HepG2 (cell line): ENCODE data around the gene ELOVL2. TPM values are rescaled to one million over a fixed set of nuclear protein-coding genes. Genes with fewer than 3 reads are reported as not detected.

ENCODE experiments used
- ARNT ChIP-seq: fragments of 450-650 bp; IDR thresholded peaks from 2 replicates; pipeline ENCODE4 v1.6.1; 2017
- BRD4 ChIP-seq: sonication (generic); formaldehyde crosslinking; IDR thresholded peaks from 2 replicates; pipeline ENCODE4 v1.4.0; 2020; ENCODE audit warnings: missing genetic modification reagents
- CHD4 ChIP-seq: fragments of 200-600 bp; sonication (generic); IDR thresholded peaks from 2 replicates; pipeline ENCODE4 v1.7.0; 2017; ENCODE audit warnings: mild to moderate bottlenecking, low read length, borderline replicate concordance
- GZF1 ChIP-seq: sonication (generic); formaldehyde crosslinking; IDR thresholded peaks from 2 replicates; pipeline ENCODE4 v1.5.1; 2020; ENCODE audit warnings: mild to moderate bottlenecking, missing genetic modification reagents
- JUNB ChIP-seq: sonication (generic); formaldehyde crosslinking; IDR thresholded peaks from 2 replicates; pipeline ENCODE4 v1.8.0; 2022; ENCODE audit warnings: missing genetic modification reagents, mild to moderate bottlenecking, borderline replicate concordance
- MAFK ChIP-seq, 2 experiments: IDR thresholded peaks in 1 of 2; conservative IDR thresholded peaks in 1 of 2; 2 replicates each; pipeline ENCODE4 v1.6.1; 2011; ENCODE audit warnings: improper control_type of control experiment in 2 of 2, low read length in 2 of 2
- NR2C2 ChIP-seq: sonication (generic); formaldehyde crosslinking; IDR thresholded peaks from 2 replicates; pipeline ENCODE4 v1.4.0; 2020; ENCODE audit warnings: missing genetic modification reagents, mild to moderate bottlenecking, moderate library complexity, borderline replicate concordance
- PLRG1 ChIP-seq: fragments of 450-650 bp; conservative IDR thresholded peaks from 2 replicates; pipeline ENCODE4 v1.6.1; 2016
- POLR2AphosphoS5 ChIP-seq: IDR thresholded peaks from 2 replicates; pipeline ENCODE4 v1.6.1; 2012; ENCODE audit warnings: low read depth, low read length
- SIN3A ChIP-seq: IDR thresholded peaks from 2 replicates; pipeline ENCODE4 v1.6.1; 2011; ENCODE audit warnings: low read depth, mild to moderate bottlenecking, control low read depth, low read length, borderline replicate concordance
- SMAD9 ChIP-seq: sonication (generic); formaldehyde crosslinking; IDR thresholded peaks from 2 replicates; pipeline ENCODE4 v1.5.1; 2020; ENCODE audit warnings: mild to moderate bottlenecking, missing genetic modification reagents
- SP5 ChIP-seq: IDR thresholded peaks from 2 replicates; pipeline ENCODE4 v1.6.1; 2016; ENCODE audit warnings: low read depth, borderline replicate concordance
- YY1 ChIP-seq: IDR thresholded peaks from 2 replicates; pipeline ENCODE4 v1.6.1; 2011; ENCODE audit warnings: low read length, low read depth, moderate library complexity, mild to moderate bottlenecking; ENCODE audit not compliant: insufficient read depth, insufficient replicate concordance
- ZBTB3 ChIP-seq: sonication (generic); formaldehyde crosslinking; IDR thresholded peaks from 2 replicates; pipeline ENCODE4 v1.4.0; 2020; ENCODE audit warnings: low read depth, mild to moderate bottlenecking, moderate library complexity, missing genetic modification reagents, borderline replicate concordance
- ZNF251 ChIP-seq: sonication (generic); formaldehyde crosslinking; IDR thresholded peaks from 2 replicates; pipeline ENCODE4 v1.9.0; 2021; ENCODE audit warnings: mild to moderate bottlenecking, missing genetic modification reagents
- ZNF547 ChIP-seq: sonication (generic); formaldehyde crosslinking; IDR thresholded peaks from 2 replicates; pipeline ENCODE4 v1.5.1; 2020; ENCODE audit warnings: mild to moderate bottlenecking, missing genetic modification reagents
- ZNF552 ChIP-seq: sonication (generic); formaldehyde crosslinking; IDR thresholded peaks from 2 replicates; pipeline ENCODE4 v1.9.0; 2022; ENCODE audit warnings: missing genetic modification reagents, mild to moderate bottlenecking, borderline replicate concordance
- ZNF782 ChIP-seq: sonication (generic); formaldehyde crosslinking; IDR thresholded peaks from 2 replicates; pipeline ENCODE4 v1.4.0; 2020; ENCODE audit warnings: missing genetic modification reagents, mild to moderate bottlenecking, borderline replicate concordance
- ZZZ3 ChIP-seq: sonication (generic); formaldehyde crosslinking; IDR thresholded peaks from 2 replicates; pipeline ENCODE4 v1.4.0; 2020; ENCODE audit warnings: missing genetic modification reagents, mild to moderate bottlenecking, borderline replicate concordance
- polyA plus RNA-seq, 8 experiments: library from polyadenylated mRNA; depleted of rRNA in 3 of 8; stranded (reverse) in 7 of 8; unstranded in 1 of 8; fragments of >200 nt; fragmentation: Illumina TruSeq in 4 of 8; extraction: Trizol in 4 of 8; gene quantifications; 2 replicates each; pipeline versions ENCODE4 v1.2.1 to v1.2.3, GENCODE V29; 2011 to 2016; ENCODE audit warnings: low read depth in 4 of 8, missing spikeins in 1 of 8, mixed read lengths in 1 of 8; ENCODE audit not compliant: insufficient read depth in 1 of 8
- total RNA-seq, 5 experiments: library from RNA; depleted of rRNA; stranded (reverse); fragments of >200 nt; fragmentation: Illumina TruSeq; extraction: Trizol; gene quantifications; 2 replicates each; pipeline ENCODE4 v1.2.3, GENCODE V29; 2016; ENCODE audit warnings: low read depth in 1 of 5
- TF ChIP-seq, protein P1 (sequence below): sonication (generic); formaldehyde crosslinking; IDR thresholded peaks from 2 replicates; pipeline ENCODE4 v1.4.0; 2020; ENCODE audit warnings: missing genetic modification reagents
- TF ChIP-seq, protein P2 (sequence below): sonication (generic); formaldehyde crosslinking; IDR thresholded peaks from 2 replicates; pipeline ENCODE4 v1.4.0; 2020; ENCODE audit warnings: mild to moderate bottlenecking, missing genetic modification reagents
- TF ChIP-seq, protein P3 (sequence below): fragments of 450-650 bp; IDR thresholded peaks from 2 replicates; pipeline ENCODE4 v1.6.1; 2017
- TF ChIP-seq, protein P4 (sequence below): sonication (generic); formaldehyde crosslinking; IDR thresholded peaks from 2 replicates; pipeline ENCODE4 v1.5.0; 2020; ENCODE audit warnings: missing genetic modification reagents, mild to moderate bottlenecking, borderline replicate concordance

Gene ELOVL2
- total and polyA plus RNA-seq, 2 of the 13 experiments (the other 11 are each of a cell fraction or from before 2014, with no cell fraction given) = 43.6 to 65.4 TPM

DNA sequence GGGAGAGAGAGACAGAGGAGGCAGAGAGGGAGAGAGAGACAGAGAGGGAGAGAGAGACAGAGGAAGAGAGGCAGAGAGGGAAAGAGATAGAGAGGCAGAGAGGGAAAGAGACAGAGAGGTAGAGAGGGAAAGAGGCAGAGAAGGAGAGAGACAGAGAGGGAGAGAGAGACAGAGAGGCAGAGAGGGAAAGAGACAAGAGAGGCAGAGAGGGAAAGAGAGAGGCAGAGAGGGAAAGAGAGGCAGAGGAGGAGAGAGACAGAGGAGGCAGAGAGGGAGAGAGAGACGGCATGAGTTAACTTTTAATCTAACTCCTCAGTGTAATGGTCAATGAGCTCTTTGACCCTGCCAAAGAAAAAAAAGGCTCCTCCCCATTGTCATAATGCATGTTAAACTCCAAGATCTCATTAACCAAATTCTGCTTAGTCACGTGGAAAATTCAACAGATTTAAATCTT lies 7.1 kb downstream of the ELOVL2 start (continued):
- TF ChIP-seq, protein P1, sequence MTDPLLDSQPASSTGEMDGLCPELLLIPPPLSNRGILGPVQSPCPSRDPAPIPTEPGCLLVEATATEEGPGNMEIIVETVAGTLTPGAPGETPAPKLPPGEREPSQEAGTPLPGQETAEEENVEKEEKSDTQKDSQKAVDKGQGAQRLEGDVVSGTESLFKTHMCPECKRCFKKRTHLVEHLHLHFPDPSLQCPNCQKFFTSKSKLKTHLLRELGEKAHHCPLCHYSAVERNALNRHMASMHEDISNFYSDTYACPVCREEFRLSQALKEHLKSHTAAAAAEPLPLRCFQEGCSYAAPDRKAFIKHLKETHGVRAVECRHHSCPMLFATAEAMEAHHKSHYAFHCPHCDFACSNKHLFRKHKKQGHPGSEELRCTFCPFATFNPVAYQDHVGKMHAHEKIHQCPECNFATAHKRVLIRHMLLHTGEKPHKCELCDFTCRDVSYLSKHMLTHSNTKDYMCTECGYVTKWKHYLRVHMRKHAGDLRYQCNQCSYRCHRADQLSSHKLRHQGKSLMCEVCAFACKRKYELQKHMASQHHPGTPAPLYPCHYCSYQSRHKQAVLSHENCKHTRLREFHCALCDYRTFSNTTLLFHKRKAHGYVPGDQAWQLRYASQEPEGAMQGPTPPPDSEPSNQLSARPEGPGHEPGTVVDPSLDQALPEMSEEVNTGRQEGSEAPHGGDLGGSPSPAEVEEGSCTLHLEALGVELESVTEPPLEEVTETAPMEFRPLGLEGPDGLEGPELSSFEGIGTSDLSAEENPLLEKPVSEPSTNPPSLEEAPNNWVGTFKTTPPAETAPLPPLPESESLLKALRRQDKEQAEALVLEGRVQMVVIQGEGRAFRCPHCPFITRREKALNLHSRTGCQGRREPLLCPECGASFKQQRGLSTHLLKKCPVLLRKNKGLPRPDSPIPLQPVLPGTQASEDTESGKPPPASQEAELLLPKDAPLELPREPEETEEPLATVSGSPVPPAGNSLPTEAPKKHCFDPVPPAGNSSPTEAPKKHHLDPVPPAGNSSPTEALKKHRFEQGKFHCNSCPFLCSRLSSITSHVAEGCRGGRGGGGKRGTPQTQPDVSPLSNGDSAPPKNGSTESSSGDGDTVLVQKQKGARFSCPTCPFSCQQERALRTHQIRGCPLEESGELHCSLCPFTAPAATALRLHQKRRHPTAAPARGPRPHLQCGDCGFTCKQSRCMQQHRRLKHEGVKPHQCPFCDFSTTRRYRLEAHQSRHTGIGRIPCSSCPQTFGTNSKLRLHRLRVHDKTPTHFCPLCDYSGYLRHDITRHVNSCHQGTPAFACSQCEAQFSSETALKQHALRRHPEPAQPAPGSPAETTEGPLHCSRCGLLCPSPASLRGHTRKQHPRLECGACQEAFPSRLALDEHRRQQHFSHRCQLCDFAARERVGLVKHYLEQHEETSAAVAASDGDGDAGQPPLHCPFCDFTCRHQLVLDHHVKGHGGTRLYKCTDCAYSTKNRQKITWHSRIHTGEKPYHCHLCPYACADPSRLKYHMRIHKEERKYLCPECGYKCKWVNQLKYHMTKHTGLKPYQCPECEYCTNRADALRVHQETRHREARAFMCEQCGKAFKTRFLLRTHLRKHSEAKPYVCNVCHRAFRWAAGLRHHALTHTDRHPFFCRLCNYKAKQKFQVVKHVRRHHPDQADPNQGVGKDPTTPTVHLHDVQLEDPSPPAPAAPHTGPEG = no peak
- TF ChIP-seq ZZZ3 (CRISPR knock-in tag) (no peak), GZF1 (no peak), ZNF782 (no peak), SP5 (CRISPR knock-in tag) (peak; percentile 57; the same call in 1 of the 2 replicates), NR2C2 (CRISPR knock-in tag) (peak; percentile 22; the same call in 1 of the 2 replicates), SMAD9 (CRISPR knock-in tag) (no peak), BRD4 (CRISPR knock-in tag) (no peak), ZBTB3 (CRISPR knock-in tag) (no peak), MAFK (conservative IDR thresholded peaks at IDR 0.05 in 1 of 2, IDR thresholded peaks at IDR 0.05 in 1 of 2; ENCODE audit: low read length in 2 of 2) (0 out of 4 replicates have a peak, but pooled peaks of 1 of the 2 experiments have one; percentile 9), ARNT (peak; percentile 66; the same call in 1 of the 2 replicates), SIN3A (no peak), JUNB (CRISPR knock-in tag) (no peak), ZNF547 (CRISPR knock-in tag) (no peak), PLRG1 (no peak), POLR2AphosphoS5 (no peak), ZNF251 (CRISPR knock-in tag) (no peak), YY1 (no peak), CHD4 (no peak), ZNF552 (no peak)
- TF ChIP-seq, protein P2, sequence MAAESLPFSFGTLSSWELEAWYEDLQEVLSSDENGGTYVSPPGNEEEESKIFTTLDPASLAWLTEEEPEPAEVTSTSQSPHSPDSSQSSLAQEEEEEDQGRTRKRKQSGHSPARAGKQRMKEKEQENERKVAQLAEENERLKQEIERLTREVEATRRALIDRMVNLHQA (CRISPR knock-in tag) = no peak
- TF ChIP-seq, protein P3, sequence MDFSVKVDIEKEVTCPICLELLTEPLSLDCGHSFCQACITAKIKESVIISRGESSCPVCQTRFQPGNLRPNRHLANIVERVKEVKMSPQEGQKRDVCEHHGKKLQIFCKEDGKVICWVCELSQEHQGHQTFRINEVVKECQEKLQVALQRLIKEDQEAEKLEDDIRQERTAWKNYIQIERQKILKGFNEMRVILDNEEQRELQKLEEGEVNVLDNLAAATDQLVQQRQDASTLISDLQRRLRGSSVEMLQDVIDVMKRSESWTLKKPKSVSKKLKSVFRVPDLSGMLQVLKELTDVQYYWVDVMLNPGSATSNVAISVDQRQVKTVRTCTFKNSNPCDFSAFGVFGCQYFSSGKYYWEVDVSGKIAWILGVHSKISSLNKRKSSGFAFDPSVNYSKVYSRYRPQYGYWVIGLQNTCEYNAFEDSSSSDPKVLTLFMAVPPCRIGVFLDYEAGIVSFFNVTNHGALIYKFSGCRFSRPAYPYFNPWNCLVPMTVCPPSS = 0 out of 2 replicates have a peak, but pooled peaks have one; percentile 45
- TF ChIP-seq, protein P4, sequence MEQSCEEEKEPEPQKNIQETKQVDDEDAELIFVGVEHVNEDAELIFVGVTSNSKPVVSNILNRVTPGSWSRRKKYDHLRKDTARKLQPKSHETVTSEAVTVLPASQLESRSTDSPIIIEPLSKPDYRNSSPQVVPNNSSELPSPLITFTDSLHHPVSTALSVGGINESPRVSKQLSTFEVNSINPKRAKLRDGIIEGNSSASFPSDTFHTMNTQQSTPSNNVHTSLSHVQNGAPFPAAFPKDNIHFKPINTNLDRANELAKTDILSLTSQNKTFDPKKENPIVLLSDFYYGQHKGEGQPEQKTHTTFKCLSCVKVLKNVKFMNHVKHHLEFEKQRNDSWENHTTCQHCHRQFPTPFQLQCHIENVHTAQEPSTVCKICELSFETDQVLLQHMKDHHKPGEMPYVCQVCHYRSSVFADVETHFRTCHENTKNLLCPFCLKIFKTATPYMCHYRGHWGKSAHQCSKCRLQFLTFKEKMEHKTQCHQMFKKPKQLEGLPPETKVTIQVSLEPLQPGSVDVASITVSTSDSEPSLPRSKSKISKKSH = no peak
